ENCODE results near the gene CBL.

DNA sequence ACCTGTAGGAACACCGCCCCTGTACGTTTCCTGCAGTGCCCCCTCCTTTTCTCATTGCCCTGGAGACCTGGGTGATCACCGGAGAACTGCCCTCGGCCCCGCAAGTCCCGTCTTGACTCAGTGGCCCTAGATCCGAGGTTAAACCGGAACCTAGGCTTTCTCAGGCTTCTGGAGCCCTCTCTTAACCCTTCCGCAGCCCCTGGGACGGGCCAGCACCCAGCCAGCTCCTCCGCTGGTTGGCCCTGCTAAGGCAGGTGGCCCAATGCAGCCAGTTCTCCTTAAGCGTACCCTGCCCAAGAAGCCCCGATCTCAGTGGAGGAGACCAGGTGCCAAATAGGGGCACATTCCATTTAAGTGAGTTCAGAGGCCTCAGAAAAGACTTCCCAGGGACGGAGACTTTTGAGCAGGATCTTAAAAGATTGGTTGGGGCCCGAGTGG lies 36.8 kb upstream of the CBL start:
- TF ChIP-seq, protein P1, sequence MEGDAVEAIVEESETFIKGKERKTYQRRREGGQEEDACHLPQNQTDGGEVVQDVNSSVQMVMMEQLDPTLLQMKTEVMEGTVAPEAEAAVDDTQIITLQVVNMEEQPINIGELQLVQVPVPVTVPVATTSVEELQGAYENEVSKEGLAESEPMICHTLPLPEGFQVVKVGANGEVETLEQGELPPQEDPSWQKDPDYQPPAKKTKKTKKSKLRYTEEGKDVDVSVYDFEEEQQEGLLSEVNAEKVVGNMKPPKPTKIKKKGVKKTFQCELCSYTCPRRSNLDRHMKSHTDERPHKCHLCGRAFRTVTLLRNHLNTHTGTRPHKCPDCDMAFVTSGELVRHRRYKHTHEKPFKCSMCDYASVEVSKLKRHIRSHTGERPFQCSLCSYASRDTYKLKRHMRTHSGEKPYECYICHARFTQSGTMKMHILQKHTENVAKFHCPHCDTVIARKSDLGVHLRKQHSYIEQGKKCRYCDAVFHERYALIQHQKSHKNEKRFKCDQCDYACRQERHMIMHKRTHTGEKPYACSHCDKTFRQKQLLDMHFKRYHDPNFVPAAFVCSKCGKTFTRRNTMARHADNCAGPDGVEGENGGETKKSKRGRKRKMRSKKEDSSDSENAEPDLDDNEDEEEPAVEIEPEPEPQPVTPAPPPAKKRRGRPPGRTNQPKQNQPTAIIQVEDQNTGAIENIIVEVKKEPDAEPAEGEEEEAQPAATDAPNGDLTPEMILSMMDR (IDR thresholded peaks at IDR 0.05), result no peak
- TF ChIP-seq POLR2A (IDR thresholded peaks at IDR 0.05), result peak in 1 of 2 donors; percentile 27
